ENCODE measurements around the gene ANXA3.

Gene ANXA3

GRCh38 chr4:78602334-78602733 is 50.8 kb downstream of the ANXA3 start:
- peak; percentile 90 for DNase-seq (ENCODE audit: low read depth)
- no peak overlapping the region for H3K4me3 ChIP-seq (ENCODE audit: low read depth, low read length)
- TF ChIP-seq CTCF (IDR thresholded peaks at IDR 0.05; ENCODE audit: control insufficient read depth, extremely low read depth, insufficient read depth): no peak

- no peak for TF ChIP-seq CTCF (IDR thresholded peaks at IDR 0.05; ENCODE audit: control insufficient read depth, extremely low read depth, insufficient read depth)
- no peak overlapping the region for H3K4me3 ChIP-seq (ENCODE audit: low read depth, low read length)
- no peak for DNase-seq (ENCODE audit: low read depth)
Measured at GRCh38 chr4:78603384-78603783, 51.8 kb downstream of the ANXA3 start.

GRCh38 chr4:78604988-78605387 is 53.4 kb downstream of the ANXA3 start:
- H3K4me3 ChIP-seq (ENCODE audit: low read depth, low read length): no peak overlapping the region
- no peak for DNase-seq (ENCODE audit: low read depth)
- TF ChIP-seq CTCF (IDR thresholded peaks at IDR 0.05; ENCODE audit: control insufficient read depth, extremely low read depth, insufficient read depth): no peak

- H3K4me3 ChIP-seq (ENCODE audit: low read depth, low read length): no peak overlapping the region
- DNase-seq (ENCODE audit: low read depth): no peak
- no peak for TF ChIP-seq CTCF (IDR thresholded peaks at IDR 0.05; ENCODE audit: control insufficient read depth, extremely low read depth, insufficient read depth)
Measured at GRCh38 chr4:78606035-78606434, 54.5 kb downstream of the ANXA3 start.

GRCh38 chr4:78606530-78607095 is 55.0 kb downstream of the ANXA3 start:
- TF ChIP-seq CTCF (IDR thresholded peaks at IDR 0.05; ENCODE audit: control insufficient read depth, extremely low read depth, insufficient read depth): no peak
- DNase-seq (ENCODE audit: low read depth): no peak
- H3K4me3 ChIP-seq (ENCODE audit: low read depth, low read length): no peak overlapping the region

GRCh38 chr4:78608684-78609083 is 57.1 kb downstream of the ANXA3 start:
- no peak for TF ChIP-seq CTCF (IDR thresholded peaks at IDR 0.05; ENCODE audit: control insufficient read depth, extremely low read depth, insufficient read depth)
- no peak overlapping the region for H3K4me3 ChIP-seq (ENCODE audit: low read depth, low read length)
- DNase-seq (ENCODE audit: low read depth): peak; percentile 83

- TF ChIP-seq CTCF (IDR thresholded peaks at IDR 0.05; ENCODE audit: control insufficient read depth, extremely low read depth, insufficient read depth): no peak
- no peak for DNase-seq (ENCODE audit: low read depth)
- no peak overlapping the region for H3K4me3 ChIP-seq (ENCODE audit: low read depth, low read length)
Measured at GRCh38 chr4:78609580-78609979, 58.0 kb downstream of the ANXA3 start.
